ENCODE measurements around the gene TGFB3. TPM values are rescaled to one million over a fixed set of nuclear protein-coding genes. Genes with fewer than 3 reads are reported as not detected.

The TGFB3 gene
- total and polyA plus RNA-seq, 2 of the 13 experiments (the other 11 are each of a cell fraction or from before 2014, with no cell fraction given): 1.4 to 2.5 TPM

DNA sequence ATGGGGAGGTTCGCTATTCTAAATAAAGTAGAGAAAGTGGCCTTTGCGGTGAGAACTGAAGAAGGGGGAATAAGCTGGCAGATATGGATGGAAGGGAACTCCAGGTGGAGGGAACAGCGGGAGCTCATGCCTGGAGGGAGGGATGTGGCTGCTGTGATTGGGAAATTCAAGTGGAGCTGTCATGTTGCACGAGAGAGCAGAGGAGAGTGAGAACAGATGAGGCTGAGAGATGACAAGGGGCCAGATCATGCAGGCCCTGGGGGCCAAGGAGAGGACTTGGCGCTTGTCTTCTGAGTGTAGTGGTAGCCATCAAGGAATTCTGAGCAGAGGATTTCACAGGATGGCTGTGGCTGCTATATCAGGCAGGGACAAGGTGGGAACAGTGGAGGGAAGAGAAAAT is 35.0 kb downstream of the TGFB3 start:
- ATAC-seq (no peak), DNase-seq (ENCODE audit: low spot score) (no peak), FAIRE-seq (no peak)
- Histone ChIP-seq H2AFZ (ENCODE audit: low read length) (no peak overlapping the region), H3K9me3 (ENCODE audit: low read length) (no peaks in the 10 kb centered on the region), H3K27ac (ENCODE audit: extremely low read length, insufficient read depth, low read length) (no peak overlapping the region), H3K36me3 (replicated peaks in 1 of 2; ENCODE audit: control insufficient read depth in 1 of 2, insufficient read depth in 2 of 2, low read length in 2 of 2) (no peaks in the 10 kb centered on the region), H3K4me3 (replicated peaks in 1 of 3; ENCODE audit: insufficient read depth in 1 of 3, low read depth in 2 of 3, low read length in 3 of 3) (no peak overlapping the region), H3K27me3 (ENCODE audit: control insufficient read depth in 1 of 2, insufficient read depth in 2 of 2, low read length in 2 of 2) (no peaks in the 10 kb centered on the region), H3K4me2 (ENCODE audit: low read depth, low read length) (no peak overlapping the region), H3K9ac (ENCODE audit: insufficient read depth, low read depth, low read length) (no peak overlapping the region), H3K79me2 (ENCODE audit: insufficient read depth, low read length) (no peaks in the 10 kb centered on the region), H3K4me1 (ENCODE audit: insufficient read depth, low read length) (no peaks in the 10 kb centered on the region), H4K20me1 (ENCODE audit: insufficient read depth, low read length) (no peaks in the 10 kb centered on the region)
- intact Hi-C loops (cut with micrococcal nuclease; ENCODE audit: unreplicated experiment): no loop called here
- TF ChIP-seq RNF2 (conservative IDR thresholded peaks at IDR 0.05; ENCODE audit: low read depth): no peak
- TF ChIP-seq, protein P1, sequence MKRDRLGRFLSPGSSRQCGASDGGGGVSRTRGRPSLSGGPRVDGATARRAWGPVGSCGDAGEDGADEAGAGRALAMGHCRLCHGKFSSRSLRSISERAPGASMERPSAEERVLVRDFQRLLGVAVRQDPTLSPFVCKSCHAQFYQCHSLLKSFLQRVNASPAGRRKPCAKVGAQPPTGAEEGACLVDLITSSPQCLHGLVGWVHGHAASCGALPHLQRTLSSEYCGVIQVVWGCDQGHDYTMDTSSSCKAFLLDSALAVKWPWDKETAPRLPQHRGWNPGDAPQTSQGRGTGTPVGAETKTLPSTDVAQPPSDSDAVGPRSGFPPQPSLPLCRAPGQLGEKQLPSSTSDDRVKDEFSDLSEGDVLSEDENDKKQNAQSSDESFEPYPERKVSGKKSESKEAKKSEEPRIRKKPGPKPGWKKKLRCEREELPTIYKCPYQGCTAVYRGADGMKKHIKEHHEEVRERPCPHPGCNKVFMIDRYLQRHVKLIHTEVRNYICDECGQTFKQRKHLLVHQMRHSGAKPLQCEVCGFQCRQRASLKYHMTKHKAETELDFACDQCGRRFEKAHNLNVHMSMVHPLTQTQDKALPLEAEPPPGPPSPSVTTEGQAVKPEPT (CRISPR knock-in tag; IDR thresholded peaks at IDR 0.05; ENCODE audit: low read depth): no peak
- TF ChIP-seq ADNP (CRISPR knock-in tag; IDR thresholded peaks at IDR 0.05): no peak
- no peak for TF ChIP-seq ZNF3 (CRISPR knock-in tag; IDR thresholded peaks at IDR 0.05)
- TF ChIP-seq, protein P2, sequence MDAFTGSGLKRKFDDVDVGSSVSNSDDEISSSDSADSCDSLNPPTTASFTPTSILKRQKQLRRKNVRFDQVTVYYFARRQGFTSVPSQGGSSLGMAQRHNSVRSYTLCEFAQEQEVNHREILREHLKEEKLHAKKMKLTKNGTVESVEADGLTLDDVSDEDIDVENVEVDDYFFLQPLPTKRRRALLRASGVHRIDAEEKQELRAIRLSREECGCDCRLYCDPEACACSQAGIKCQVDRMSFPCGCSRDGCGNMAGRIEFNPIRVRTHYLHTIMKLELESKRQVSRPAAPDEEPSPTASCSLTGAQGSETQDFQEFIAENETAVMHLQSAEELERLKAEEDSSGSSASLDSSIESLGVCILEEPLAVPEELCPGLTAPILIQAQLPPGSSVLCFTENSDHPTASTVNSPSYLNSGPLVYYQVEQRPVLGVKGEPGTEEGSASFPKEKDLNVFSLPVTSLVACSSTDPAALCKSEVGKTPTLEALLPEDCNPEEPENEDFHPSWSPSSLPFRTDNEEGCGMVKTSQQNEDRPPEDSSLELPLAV (CRISPR knock-in tag; conservative IDR thresholded peaks at IDR 0.05; ENCODE audit: low read depth): no peak
- no peak for TF ChIP-seq ZNF570 (CRISPR knock-in tag; IDR thresholded peaks at IDR 0.05; ENCODE audit: borderline replicate concordance)
- TF ChIP-seq, protein P3, sequence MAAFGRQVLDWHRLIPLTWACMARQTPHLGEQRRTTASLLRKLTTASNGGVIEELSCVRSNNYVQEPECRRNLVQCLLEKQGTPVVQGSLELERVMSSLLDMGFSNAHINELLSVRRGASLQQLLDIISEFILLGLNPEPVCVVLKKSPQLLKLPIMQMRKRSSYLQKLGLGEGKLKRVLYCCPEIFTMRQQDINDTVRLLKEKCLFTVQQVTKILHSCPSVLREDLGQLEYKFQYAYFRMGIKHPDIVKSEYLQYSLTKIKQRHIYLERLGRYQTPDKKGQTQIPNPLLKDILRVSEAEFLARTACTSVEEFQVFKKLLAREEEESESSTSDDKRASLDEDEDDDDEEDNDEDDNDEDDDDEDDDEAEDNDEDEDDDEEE (CRISPR knock-in tag; IDR thresholded peaks at IDR 0.05): no peak
- no peak for TF ChIP-seq ZNF282 (IDR thresholded peaks at IDR 0.05; ENCODE audit: partially characterized antibody)
- no peak for TF ChIP-seq ERF (CRISPR knock-in tag; IDR thresholded peaks at IDR 0.05)
- no peak for TF ChIP-seq KMT2A (CRISPR knock-in tag; IDR thresholded peaks at IDR 0.05)
- no peak for TF ChIP-seq RAD51 (IDR thresholded peaks at IDR 0.05; ENCODE audit: borderline replicate concordance)
- TF ChIP-seq ZNF652 (CRISPR knock-in tag; IDR thresholded peaks at IDR 0.05; ENCODE audit: borderline replicate concordance, low read depth): no peak
- TF ChIP-seq FOXJ3 (CRISPR knock-in tag; IDR thresholded peaks at IDR 0.05; ENCODE audit: borderline replicate concordance): no peak
- ChIA-PET CTCF (ENCODE audit: low intra/inter-chr PET ratio, low total read pairs) (no interaction called here), POLR2A (no interaction called here)
- in situ Hi-C loops (cut with HindIII; ENCODE audit: extremely low pct_ligation_motif_present, low pct_unique_long_range_greater_than_20kb): no loop called here
- WGBS (ENCODE audit: low lambda C conversion rate): 93% methylated on average over 5 of the region's 5 CpGs
- no TSS peak for BruUV-seq (replicated peaks)
